Amygdala (tissue), 56 donors: ENCODE measurements around the gene BCAP31.

Experiments
- DNase-seq, 56 donors: peaks; one replicate each; lab custom pipeline; 2025; lab: John Stamatoyannopoulos, UW

BCAP31 gene

GRCh38 chrX:153724252-153725038 lies at the start of gene BCAP31, which contains the start of gene ABCD1:
Gene BCAP31 (minus strand): TSS chrX:153724387. CDS start chrX:153723244, 1,143 bp downstream.
Gene ABCD1 (plus strand): TSS chrX:153724856. CDS start chrX:153725267, 411 bp downstream.
- peak in 53 of 56 donors; percentile 18 to 94 (median 80) for DNase-seq

GRCh38 chrX:153773218-153773611 lies 49.0 kb upstream of the BCAP31 start:
- DNase-seq = no peak

- DNase-seq = no peak
Observed at GRCh38 chrX:153772316-153773217, 48.4 kb upstream of the BCAP31 start.

GRCh38 chrX:153771415-153772315 lies 47.5 kb upstream of the BCAP31 start:
- no peak for DNase-seq

GRCh38 chrX:153770601-153771414 lies 46.6 kb upstream of the BCAP31 start:
- no peak for DNase-seq

- DNase-seq = peak in 4 of 56 donors; percentile 14 to 34 (median 18)
Observed at GRCh38 chrX:153769865-153770600, 45.8 kb upstream of the BCAP31 start.

- no peak for DNase-seq
Observed at GRCh38 chrX:153769158-153769864, 45.1 kb upstream of the BCAP31 start.

- DNase-seq = no peak
Observed at GRCh38 chrX:153768311-153769157, 44.3 kb upstream of the BCAP31 start.

GRCh38 chrX:153767674-153768055 lies 43.5 kb upstream of the BCAP31 start:
- DNase-seq = no peak

GRCh38 chrX:153766871-153767673 lies 42.9 kb upstream of the BCAP31 start:
- no peak for DNase-seq

GRCh38 chrX:153766098-153766817 lies 42.1 kb upstream of the BCAP31 start:
- peak in 36 of 56 donors; percentile 9 to 71 (median 47) for DNase-seq

GRCh38 chrX:153765138-153766079 lies 41.2 kb upstream of the BCAP31 start:
- peak in 55 of 56 donors; percentile 25 to 97 (median 86) for DNase-seq

GRCh38 chrX:153764786-153765137 lies 40.6 kb upstream of the BCAP31 start:
- peak in 5 of 56 donors; percentile 63 to 96 (median 86) for DNase-seq
